Measurements from ENCODE around the gene SPTLC3.

GRCh38 chr20:13142143-13142542, 133.4 kb downstream of the SPTLC3 start:
- no peak for TF ChIP-seq CTCF (IDR thresholded peaks at IDR 0.05; ENCODE audit: poor library complexity, severe bottlenecking)
- TF ChIP-seq POLR2AphosphoS5 (IDR thresholded peaks at IDR 0.05) = no peak
- TF ChIP-seq EP300 (conservative IDR thresholded peaks at IDR 0.05; ENCODE audit: poor library complexity, severe bottlenecking) = no peak
- TF ChIP-seq EZH2 (IDR thresholded peaks at IDR 0.05; ENCODE audit: borderline replicate concordance, insufficient read depth, low read length, poor library complexity, severe bottlenecking) = no peak
- no peak for TF ChIP-seq MXI1 (conservative IDR thresholded peaks at IDR 0.05; ENCODE audit: poor library complexity, severe bottlenecking)
- TF ChIP-seq RAD21 (conservative IDR thresholded peaks at IDR 0.05) = no peak
- TF ChIP-seq REST (IDR thresholded peaks at IDR 0.05; ENCODE audit: borderline replicate concordance) = no peak
- no peak for TF ChIP-seq TAF1 (IDR thresholded peaks at IDR 0.05; ENCODE audit: low read depth)

All from neural cell (in vitro differentiated cells).